Measurements from ENCODE around the gene ARL2BP. TPM values are rescaled to one million over a fixed set of nuclear protein-coding genes. Genes with fewer than 3 reads are reported as not detected.

ARL2BP gene
- total RNA-seq, 1 donor from 2014 or later, result 67.4 TPM

- H3K9me3 Mint-ChIP-seq (ENCODE audit: unreplicated experiment), result no peaks in the 10 kb centered on the region
- H3K4me3 Mint-ChIP-seq (ENCODE audit: unreplicated experiment), result peak within 1 kb of the TSS; percentile 66
- no peak for TF ChIP-seq CTCF (IDR thresholded peaks at IDR 0.05)
- H3K36me3 Mint-ChIP-seq (ENCODE audit: unreplicated experiment), result no peaks in the 10 kb centered on the region
- peaks cover 12% of the 10 kb centered on the region for H3K4me1 Mint-ChIP-seq (ENCODE audit: unreplicated experiment)
- peak; percentile 87 for DNase-seq (ENCODE audit: extremely low spot score, unreplicated experiment)
- H3K27me3 Mint-ChIP-seq (ENCODE audit: unreplicated experiment), result peaks cover 3% of the 10 kb centered on the region
- H3K27ac Mint-ChIP-seq (ENCODE audit: unreplicated experiment), result no peak within 1 kb of the TSS
Measured at GRCh38 chr16:57284209-57284951, 39.3 kb downstream of the ARL2BP start, which contains the start of gene PLLP. TSS of gene PLLP (minus strand) at chr16:57284672. CDS start at chr16:57284540, 132 bp downstream.

DNA sequence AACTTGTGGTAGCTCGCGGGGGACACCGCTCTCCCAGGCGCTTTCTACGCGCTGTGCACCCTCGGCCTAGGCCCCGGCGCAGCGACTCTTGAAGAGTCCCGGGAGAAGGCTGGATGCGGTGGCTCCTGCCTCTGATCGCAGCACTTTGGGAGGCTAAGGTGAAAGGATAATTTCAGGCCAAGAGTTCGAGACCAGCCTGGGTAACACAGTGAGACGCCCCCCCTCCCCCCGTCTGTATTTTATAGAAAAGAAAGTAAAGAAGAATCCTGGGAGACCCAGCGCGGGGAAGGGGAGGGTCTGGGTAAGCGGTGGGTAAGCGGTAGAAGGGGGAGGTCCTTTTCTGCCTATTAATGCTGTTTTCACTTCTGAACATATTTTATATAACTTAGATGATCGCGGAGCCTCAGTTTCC, 39.9 kb downstream of the ARL2BP start:
- no peak overlapping the region for H3K27ac Mint-ChIP-seq (ENCODE audit: unreplicated experiment)
- peak overlapping the region; percentile 65 for H3K4me3 Mint-ChIP-seq (ENCODE audit: unreplicated experiment)

DNA sequence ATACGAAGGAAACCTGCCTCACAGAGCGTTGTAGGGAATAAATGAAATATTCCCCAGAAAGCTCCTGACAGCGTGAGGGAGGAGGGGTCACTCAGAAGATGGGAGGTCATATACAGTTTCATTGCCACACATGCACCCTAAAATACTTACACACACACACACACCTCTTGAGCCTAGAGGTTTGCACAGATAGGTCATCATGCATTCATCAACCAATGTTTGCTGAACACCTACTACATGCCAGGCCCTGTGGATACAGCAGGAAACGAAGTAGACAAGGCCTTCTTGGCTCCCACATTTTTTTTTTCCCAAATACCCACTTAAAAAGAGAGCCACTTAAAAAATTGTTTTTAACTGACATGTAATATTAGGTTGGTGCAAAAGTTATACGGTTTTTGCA, 40.3 kb downstream of the ARL2BP start:
- TF ChIP-seq CTCF (IDR thresholded peaks at IDR 0.05), result no peak
- Mint-ChIP-seq H3K27me3 (ENCODE audit: unreplicated experiment) (peaks cover 3% of the 10 kb centered on the region), H3K36me3 (ENCODE audit: unreplicated experiment) (no peaks in the 10 kb centered on the region), H3K9me3 (ENCODE audit: unreplicated experiment) (no peaks in the 10 kb centered on the region), H3K4me1 (ENCODE audit: unreplicated experiment) (peaks cover 12% of the 10 kb centered on the region), H3K4me3 (ENCODE audit: unreplicated experiment) (peak overlapping the region; percentile 65), H3K27ac (ENCODE audit: unreplicated experiment) (no peak overlapping the region)
- no peak for DNase-seq (ENCODE audit: extremely low spot score, unreplicated experiment)

More for the DNA sequence above, 39.9 kb downstream of the ARL2BP start:
- no peaks in the 10 kb centered on the region for H3K9me3 Mint-ChIP-seq (ENCODE audit: unreplicated experiment)
- no peaks in the 10 kb centered on the region for H3K36me3 Mint-ChIP-seq (ENCODE audit: unreplicated experiment)
- DNase-seq (ENCODE audit: extremely low spot score, unreplicated experiment), result no peak
- no peak for TF ChIP-seq CTCF (IDR thresholded peaks at IDR 0.05)
- peaks cover 3% of the 10 kb centered on the region for H3K27me3 Mint-ChIP-seq (ENCODE audit: unreplicated experiment)
- H3K4me1 Mint-ChIP-seq (ENCODE audit: unreplicated experiment), result peaks cover 12% of the 10 kb centered on the region

GRCh38 chr16:57289391-57290257, 44.6 kb downstream of the ARL2BP start:
- no peak overlapping the region for H3K27ac Mint-ChIP-seq (ENCODE audit: unreplicated experiment)
- no peaks in the 10 kb centered on the region for H3K36me3 Mint-ChIP-seq (ENCODE audit: unreplicated experiment)

More at GRCh38 chr16:57289391-57290257, 44.6 kb downstream of the ARL2BP start:
- Mint-ChIP-seq H3K27me3 (ENCODE audit: unreplicated experiment) (no peaks in the 10 kb centered on the region), H3K9me3 (ENCODE audit: unreplicated experiment) (no peaks in the 10 kb centered on the region), H3K4me3 (ENCODE audit: unreplicated experiment) (no peak overlapping the region), H3K4me1 (ENCODE audit: unreplicated experiment) (peaks cover 3% of the 10 kb centered on the region)
- no peak for TF ChIP-seq CTCF (IDR thresholded peaks at IDR 0.05)
- DNase-seq (ENCODE audit: extremely low spot score, unreplicated experiment), result no peak
